Skeletal muscle cell (primary cell): ENCODE measurements around the gene GANAB.
"Not testable (repeated sequence)": the region's sequence is repeated elsewhere in the genome, so short reads cannot be mapped to it uniquely, and the experiment has no call there.

Experiments used
- DNase-seq: peaks from one replicate; pipeline ENCODE4 v3.0.0-alpha.2; 2010; ENCODE audit warnings: low read depth
- H3K4me3 ChIP-seq: 2 replicates; pipeline ENCODE4 v1.5.1; 2011; ENCODE audit warnings: low read depth, mild to moderate bottlenecking, control low read depth, low read length, moderate library complexity

GANAB gene

DNA sequence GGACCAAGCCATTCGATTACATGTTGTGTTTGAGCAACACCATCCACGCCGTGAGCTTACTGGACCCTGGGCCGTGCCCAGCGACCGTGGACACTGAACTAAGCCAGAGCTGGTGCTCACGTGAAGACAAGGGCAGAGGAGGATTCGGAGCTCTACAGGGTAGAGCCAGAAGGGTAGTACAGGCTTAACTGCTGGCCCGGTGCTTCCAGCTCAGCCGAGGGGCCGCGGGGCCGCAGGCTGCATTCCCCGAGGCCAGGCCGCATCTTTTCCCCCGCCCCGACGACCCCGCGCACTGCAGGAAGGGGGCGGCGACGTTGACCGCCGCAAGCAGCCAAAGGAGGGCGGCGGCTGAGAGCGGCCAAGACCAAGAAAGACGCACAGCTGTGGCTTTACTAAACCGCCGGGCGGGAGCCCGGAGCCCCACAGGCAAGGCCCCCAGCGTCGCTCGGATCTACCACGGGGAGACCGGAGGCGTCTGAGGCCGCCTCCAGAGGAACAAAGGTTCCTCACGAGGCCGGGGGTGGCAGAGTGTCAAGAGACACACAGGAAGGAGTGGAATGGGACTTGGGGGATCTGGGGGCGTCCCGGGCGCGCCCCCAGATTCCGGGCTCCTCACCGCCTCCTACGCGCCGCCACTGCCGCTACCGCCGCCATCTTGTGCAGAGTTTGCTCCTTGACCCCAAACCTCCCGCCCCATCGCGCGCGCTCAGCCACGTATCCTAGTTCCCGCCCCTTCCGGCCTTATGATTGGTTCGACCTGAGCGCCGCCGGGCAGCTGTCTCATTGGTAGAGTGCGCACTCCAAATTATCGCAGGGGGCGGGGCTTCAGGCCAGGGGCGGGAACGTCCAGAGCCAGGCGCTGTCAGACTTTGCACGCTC, at the start of gene GANAB:
Gene GANAB (minus strand): TSS at position 668 of the 879 bp plus-strand sequence. CDS start 14 bp downstream, at position 654.
- DNase-seq = peak; percentile 92
- H3K4me3 ChIP-seq = peak within 1 kb of the TSS; percentile 82

DNA sequence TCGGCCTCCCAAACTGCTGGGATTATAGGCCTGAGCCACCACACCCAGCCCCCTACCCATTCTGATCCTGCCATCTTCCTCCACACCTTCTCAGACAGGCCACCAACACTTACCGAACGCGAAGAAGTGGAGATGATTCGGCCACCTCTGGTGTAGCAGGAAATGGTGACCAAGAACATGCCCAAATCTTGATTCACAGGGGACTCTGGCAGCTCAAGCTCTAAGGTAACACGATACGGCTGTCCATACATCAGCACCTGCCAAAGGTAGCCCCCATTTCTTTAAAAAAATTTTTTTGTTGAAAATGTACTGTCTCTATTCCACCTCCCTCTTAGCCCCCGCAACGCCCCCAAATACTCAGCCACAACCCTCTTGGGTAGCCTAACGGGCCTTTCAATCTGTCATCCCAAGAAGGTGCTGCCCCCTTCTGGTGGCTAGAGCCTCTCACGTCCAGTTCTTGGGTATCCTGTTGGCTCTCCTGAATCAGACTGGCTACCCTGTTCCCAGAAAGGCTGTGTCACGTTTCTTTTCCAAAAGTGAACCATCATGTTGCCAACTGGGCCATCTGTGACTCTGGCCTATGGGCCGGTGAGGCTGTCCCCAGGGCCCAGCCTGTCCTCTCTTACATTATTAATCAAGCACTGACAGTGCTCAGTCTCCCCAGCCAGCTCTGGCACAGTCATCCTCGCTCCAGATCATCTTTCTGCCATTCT, 48.2 kb upstream of the GANAB start:
- DNase-seq = no peak
- no peak overlapping the region for H3K4me3 ChIP-seq

DNA sequence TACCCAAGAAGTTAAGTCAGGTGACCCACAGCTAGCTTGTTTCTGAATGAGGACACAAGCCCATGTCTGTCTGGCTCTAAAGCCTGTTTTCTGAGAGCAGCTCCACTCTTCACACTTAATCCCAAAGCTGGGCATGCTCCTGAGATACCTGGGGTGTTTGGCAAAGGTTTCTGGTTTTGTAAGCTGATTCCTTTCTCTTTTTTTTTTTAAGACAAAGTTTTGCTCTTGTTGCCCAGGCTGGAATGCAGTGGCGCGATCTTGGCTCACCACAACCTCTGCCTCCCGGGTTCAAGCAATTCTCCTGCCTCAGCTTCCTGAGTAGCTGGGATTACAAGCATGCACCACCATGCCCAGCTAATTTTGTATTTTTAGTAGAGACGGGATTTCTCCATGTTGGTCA, 47.2 kb upstream of the GANAB start:
- not testable (repeated sequence) for DNase-seq, H3K4me3 ChIP-seq

DNA sequence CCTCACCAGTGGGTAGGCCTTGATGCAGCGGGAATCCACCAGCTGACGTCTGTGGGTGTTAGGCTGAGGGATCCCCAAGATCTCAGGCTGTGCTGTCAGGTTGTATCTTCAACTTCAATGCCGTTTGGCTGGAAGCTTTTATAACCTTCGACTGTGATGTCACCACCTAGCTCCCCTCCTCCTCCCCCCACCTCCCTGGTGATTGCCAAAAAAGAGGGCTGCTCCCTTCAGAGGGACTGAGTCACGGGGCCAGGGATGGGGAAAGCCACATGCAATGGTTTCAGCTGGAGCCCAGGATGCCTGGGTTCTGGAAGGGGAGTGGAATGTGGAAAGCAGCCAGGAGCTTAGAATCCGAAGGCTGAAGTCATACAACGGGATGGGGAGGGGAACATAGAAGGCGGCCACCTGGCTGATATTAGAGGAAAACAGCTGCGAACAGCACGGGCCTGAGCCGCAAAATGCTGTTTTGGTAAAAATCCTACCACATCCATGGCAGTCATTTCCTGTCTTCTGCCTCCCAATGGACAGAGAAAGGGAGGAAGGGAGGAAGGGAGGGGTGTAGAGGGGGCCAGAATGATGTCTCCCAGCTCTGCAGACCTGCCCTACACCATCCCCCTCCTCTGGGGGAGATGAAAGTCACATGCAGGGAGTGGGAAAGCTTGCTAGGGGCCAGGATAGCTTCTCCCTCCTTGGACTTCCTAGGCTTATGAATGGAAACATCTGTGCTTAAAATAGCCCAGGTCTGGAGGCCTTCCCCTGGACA, 43.2 kb upstream of the GANAB start, which contains the start of gene LRRN4CL:
Gene LRRN4CL (minus strand): TSS at position 110 of the 763 bp plus-strand sequence. CDS start 1,022 bp downstream, outside the sequence.
- peak; percentile 71 for DNase-seq
- H3K4me3 ChIP-seq = no peak within 1 kb of the TSS

DNA sequence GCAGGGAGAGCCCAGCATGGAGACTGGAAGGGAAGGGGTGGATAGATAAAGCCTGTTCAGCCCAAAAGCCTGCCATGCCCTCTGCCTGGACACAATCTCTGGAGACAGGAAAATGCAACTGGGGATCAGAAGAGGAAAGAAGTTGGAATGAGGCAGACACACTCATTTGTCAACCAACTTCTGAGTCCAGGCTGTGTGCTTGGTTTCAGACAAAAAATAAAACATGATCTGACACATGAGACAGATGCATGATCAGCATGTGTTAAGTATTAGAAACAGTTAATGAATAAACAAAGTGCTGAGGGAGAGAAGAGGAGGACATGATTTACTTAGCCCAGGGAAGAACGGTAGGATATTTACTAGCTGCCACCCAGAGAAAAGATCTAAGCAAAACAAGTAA, 42.1 kb upstream of the GANAB start:
- DNase-seq = no peak
- no peak overlapping the region for H3K4me3 ChIP-seq

DNA sequence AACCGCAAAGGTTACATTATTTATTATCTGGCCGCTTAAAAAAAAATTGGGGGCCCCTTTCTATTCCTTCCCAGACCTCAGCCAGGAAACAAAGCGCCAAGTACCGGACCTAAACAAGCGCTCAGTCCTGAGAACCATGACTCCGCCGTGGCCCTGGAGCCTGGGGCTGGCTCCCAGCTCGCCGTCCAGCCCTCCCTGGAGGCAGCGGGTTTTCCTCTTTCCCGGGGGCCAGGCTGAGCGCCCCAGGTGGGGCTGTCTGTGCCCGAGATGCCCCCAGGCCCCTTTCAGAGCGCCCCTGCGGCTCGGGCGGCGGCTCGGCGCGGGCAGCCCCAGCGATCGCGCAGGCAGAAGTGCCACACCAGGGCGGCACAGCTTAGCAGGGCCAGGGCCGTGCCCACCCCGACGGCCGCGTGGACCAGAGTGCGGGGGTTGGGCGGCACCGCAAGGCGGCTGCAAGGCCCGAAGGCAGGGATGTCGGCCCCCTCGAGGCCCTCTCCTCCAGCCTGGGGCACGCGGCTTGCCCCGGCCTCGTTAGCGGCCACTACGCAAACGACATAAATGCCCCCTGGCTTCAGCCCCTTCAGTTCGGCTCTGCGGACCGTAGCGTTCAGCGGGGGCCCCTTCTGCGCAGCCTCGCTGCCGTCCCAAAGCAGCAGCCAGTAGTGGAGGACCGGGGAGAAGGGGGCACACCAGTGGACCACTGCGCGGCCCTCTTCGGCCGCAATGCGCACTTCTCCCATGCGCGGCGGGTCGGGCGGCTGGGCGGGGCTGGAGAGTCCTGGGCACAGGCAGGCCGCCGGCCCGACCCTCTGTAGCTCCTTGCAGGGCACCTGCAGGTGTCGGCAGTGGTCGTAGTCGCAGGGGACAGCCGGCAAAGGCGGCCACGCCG, 41.3 kb upstream of the GANAB start:
- H3K4me3 ChIP-seq = no peak overlapping the region
- DNase-seq = no peak

DNA sequence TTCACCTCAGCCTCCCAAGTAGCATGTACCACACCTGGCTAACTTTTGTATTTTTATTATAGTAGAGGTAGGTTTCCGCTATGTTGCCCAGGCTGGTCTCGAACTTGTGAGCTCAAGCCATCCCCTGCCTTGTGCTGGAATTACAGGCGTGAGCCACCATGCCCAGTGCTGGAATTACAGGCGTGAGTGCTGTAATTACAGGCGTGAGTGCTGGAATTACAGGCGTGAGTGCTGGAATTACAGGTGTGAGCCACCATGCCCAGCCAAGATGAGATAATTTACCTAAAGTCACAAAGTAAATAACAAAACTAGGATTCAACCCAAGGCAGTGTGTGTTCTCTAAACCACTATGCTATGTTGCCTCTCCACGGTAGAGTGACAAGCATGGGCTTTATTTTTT, 36.1 kb upstream of the GANAB start:
- DNase-seq = no peak
- no peak overlapping the region for H3K4me3 ChIP-seq

DNA sequence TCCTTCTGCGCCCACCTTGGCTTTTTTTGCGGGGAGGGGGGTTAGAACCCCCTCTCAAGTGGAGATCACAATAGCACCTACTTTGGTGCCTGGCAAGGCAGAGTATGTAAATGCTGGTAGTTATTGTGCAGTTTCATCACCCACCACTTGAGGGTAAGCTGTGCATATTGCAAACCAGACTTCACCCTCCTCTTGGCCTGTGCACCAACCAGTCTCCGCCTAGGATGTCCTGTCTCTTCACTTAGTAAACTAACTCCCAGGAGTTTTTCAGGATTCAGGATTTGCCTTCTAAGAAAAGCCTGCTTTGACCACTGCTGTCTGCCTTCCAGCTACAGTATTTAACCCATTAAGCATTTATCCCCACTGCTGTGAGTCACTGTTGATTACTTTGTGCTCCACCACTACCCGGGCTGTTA, 34.4 kb upstream of the GANAB start:
- peak; percentile 86 for DNase-seq
- no peak overlapping the region for H3K4me3 ChIP-seq

DNA sequence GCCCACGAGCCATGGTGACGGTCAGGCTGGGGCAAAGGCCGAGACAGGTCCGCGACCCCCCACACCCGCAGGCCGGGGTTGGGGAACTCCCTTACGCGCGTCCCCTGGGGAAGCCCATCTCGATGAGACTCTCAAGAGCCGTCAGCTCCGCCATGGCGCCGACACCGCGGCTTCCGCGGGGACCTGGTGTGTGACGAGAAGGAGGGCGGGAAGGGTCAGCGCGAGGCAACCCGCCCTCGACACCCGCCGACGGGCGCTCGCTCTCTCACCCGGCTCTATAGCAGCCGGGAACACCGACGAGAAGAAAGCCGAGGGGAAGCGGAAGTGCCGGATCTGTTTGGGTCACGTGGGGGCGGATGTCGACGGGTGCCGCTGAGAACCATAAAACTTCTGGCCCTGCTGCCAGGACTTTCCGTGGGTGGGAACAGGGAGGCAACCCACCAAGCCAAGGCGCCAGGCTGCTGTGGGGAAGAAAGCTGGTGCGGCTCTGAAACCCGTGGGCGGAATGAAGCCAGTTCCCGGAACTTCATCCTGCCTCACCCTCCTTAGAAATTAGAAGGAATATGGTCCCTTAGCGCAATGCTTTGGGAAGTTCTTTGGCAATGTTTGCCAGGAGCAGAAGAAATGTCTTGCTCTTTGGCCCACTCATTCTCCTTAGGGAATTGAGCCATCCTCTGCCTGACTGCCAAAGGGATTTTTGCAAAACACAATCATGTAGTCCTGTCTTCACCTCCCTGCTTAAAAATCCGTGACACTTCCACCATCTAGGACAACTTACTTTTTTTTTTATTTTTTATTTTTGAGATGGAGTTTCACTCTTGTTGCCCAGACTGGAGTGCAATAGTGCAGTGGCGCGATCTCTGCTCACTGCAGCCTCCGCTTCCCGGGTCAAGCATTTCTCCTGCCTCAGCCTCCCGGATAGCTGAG, 32.6 kb upstream of the GANAB start, which contains the start of gene UBXN1:
Gene UBXN1 (minus strand): TSS at position 304 of the 927 bp plus-strand sequence. CDS start 150 bp downstream, at position 154.
- peak; percentile 92 for DNase-seq
- peak within 1 kb of the TSS; percentile 99 for H3K4me3 ChIP-seq

DNA sequence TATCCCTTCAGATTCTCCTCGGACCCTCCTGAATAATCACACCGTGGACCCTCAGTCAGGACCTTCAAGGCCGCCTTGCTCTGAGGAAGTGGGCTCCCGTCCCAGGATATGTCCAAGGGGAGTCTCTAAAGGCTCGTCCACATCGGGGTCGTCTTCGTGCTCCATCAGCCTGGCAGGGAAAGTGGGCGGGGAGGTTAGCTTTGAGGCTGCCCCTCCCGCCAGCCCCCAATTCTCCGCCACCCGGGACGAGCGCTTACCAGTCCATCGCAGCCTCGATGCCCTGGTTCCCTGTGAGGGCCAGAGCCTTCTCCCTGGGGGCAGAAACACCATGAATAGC, 32.0 kb upstream of the GANAB start:
- peak overlapping the region; percentile 99 for H3K4me3 ChIP-seq
- DNase-seq = no peak

DNA sequence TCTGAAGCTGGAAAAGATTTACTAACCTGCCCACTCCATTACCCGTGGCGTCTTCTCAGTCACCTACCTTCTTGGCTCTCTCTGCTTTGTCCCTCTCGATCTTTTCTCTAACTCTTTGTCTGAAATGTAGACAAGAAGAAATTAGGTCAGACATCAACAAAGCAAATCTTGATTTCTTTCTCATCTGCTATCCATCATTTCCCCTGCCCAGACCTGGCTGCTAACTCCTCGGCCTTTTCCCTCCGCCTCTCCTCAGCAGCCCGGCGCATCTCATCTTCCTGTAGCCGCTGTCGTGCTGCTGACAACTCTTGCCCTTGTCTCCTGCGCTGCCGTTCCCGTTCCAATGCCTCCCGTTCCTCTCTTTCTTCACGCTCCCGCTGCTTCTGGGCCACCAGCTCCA, 31.3 kb upstream of the GANAB start:
- H3K4me3 ChIP-seq = peak overlapping the region; percentile 99
- no peak for DNase-seq

DNA sequence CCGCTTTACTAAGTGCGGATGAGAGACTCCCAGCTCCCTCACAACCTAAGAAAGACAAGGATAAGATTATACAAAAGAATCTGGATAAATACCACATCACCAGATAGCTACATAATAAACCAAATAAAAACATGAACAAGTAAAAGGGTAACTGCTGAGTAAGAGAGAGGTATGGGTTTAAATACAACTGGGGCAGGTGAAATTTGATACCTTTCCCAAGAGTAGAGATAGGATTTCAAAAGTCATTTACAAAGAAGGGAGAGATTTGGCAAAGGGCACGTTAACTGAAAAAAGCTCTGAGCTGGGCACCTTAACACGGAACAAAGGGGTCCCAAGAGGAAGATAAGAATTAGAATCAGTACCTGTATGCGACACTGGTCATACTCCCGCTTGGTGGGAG, 30.7 kb upstream of the GANAB start:
- H3K4me3 ChIP-seq = no peak overlapping the region
- no peak for DNase-seq

DNA sequence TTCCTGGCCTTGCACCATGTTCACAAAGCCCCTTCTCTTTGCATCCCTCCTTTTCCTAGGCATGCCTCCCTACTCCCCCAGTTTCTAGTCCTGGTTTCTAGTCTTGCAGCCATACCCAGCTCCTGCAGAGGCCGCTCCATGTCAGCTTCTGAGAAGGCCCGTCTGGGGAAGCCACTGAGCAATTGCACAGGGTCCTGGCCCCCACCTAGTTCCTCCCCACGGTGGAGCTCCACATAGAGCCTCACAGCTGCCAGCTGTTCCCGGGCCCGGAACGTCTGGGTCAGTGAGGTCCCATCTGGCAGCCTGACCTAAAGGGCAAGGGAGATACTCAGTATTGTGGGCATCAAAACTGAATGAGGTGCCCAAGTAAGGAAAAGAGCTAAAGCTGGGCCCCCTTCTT, 30.3 kb upstream of the GANAB start:
- no peak overlapping the region for H3K4me3 ChIP-seq
- DNase-seq = no peak

DNA sequence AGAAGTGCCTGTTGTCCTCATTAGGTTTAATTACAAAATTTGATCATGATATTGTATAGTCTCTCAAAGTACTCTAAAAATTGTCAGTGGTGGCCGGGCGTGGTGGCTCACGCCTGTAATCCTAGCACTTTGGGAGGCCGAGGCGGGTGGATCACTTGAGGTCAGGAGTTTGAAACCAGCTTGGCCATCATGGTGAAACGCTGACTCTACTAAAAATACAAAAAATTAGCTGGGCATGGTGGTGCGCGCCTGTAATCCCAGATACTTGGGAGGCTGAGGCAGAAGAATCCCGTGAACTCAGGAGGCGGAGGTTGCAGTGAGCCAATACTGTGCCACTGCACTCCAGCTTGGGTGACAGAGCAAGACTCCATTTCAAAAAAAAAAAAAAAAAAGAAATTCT, 29.0 kb upstream of the GANAB start:
- not testable (repeated sequence) for DNase-seq, H3K4me3 ChIP-seq

DNA sequence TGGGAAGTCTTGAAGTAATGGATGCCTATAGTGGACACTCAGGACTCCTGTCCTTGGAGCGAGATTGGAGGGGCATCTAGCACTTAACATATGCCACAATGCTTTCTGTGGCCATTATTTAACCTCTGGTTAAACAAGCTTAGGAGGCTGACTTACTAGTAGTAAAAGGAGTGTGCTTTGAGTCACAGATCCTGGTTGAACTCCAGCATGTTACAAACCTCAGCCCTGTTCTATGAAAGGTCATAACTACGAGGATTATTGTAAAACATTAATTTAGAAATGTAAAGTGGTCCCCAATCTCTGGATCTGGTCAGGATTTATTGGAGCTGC, 26.7 kb upstream of the GANAB start:
- no peak overlapping the region for H3K4me3 ChIP-seq

DNA sequence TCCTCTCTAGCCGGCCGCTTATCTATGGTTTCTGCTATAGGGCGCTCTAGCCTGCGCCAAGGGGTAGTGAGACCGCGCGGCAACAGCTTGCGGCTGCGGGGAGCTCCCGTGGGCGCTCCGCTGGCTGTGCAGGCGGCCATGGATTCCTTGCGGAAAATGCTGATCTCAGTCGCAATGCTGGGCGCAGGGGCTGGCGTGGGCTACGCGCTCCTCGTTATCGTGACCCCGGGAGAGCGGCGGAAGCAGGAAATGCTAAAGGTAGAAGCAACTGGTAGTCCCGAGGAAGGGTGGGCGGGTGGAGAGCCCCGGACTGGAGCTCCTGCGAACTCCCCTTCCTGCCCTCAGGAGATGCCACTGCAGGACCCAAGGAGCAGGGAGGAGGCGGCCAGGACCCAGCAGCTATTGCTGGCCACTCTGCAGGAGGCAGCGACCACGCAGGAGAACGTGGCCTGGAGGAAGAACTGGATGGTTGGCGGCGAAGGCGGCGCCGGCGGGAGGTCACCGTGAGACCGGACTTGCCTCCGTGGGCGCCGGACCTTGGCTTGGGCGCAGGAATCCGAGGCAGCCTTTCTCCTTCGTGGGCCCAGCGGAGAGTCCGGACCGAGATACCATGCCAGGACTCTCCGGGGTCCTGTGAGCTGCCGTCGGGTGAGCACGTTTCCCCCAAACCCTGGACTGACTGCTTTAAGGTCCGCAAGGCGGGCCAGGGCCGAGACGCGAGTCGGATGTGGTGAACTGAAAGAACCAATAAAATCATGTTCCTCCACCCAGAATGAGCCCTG, 25.4 kb upstream of the GANAB start, which contains the start of the genes LBHD1 and UQCC3:
Gene LBHD1 (minus strand): TSS at position 660 of the 782 bp plus-strand sequence. CDS start 2,236 bp downstream, outside the sequence.
Gene UQCC3 (plus strand): TSS at position 66 of the 782 bp plus-strand sequence. CDS start 73 bp downstream, at position 139.
- H3K4me3 ChIP-seq = peak within 1 kb of the TSS; percentile 75
- peak; percentile 68 for DNase-seq

More for the DNA sequence above, 26.7 kb upstream of the GANAB start:
- DNase-seq = no peak

DNA sequence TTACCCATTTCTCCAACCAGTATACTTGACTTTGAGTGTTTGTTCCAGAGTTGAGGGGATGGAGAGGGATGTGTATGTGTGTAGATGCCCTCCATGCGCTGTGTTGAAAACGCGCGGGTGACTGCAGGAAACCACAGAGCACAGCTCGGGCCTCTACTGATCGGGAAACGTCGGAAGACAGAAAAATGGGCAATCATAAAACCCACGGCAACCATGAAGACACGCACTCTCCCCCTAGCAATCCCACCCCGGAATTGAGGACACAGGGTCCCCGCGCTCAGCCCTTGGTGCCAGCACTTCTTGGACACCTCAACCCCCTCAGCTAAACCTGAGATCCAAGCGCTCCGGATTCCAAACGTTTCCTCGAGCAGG, 24.8 kb upstream of the GANAB start:
- H3K4me3 ChIP-seq = peak overlapping the region; percentile 75
- no peak for DNase-seq
